ENCODE results near the gene LRRC53.

GRCh38 chr1:74504125-74504932, 8.1 kb downstream of the LRRC53 start:
- peak; percentile 82 to 83 for TF ChIP-seq RAD21 (IDR thresholded peaks at IDR 0.05 in 1 of 2, conservative IDR thresholded peaks at IDR 0.05 in 1 of 2; ENCODE audit: low read depth in 2 of 2, low read length in 2 of 2)
- no peak for TF ChIP-seq CHD7 (IDR thresholded peaks at IDR 0.05; ENCODE audit: insufficient replicate concordance, low read length)
- TF ChIP-seq POLR2AphosphoS5 (IDR thresholded peaks at IDR 0.05; ENCODE audit: low read depth, low read length): no peak
- peak; percentile 76 to 96 (median 77) for TF ChIP-seq CTCF (IDR thresholded peaks at IDR 0.05; ENCODE audit: control extremely low read depth in 1 of 3, insufficient read depth in 1 of 3, low read depth in 1 of 3, low read length in 3 of 3)
- TF ChIP-seq POLR2A (IDR thresholded peaks at IDR 0.05; ENCODE audit: control extremely low read depth in 1 of 2, low read depth in 2 of 2, low read length in 2 of 2): no peak
- TF ChIP-seq CHD2 (IDR thresholded peaks at IDR 0.05; ENCODE audit: low read length): no peak
- no peak for TF ChIP-seq EZH2 (IDR thresholded peaks at IDR 0.05; ENCODE audit: low read depth, low read length, severe bottlenecking)

Data from H1 (cell line).